ENCODE results near the gene CDCA4.

Gene CDCA4

DNA sequence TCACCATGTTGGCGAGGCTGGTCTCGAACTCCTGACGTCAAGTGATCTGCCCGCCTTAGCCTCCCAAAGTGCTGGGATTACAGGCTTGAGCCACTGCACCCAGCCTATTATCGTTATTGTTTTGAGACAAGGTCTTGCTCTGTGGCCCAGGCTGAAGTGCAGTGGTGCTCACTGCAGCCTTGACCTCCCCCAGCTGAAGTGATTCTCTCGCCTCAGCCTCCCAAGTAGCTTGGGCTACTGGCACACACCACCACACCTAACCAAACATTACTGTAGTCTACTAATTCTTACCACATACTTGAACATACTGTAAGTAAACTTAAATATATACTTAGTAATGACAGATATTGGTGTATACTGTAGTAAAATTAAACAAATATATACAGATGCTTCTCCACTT lies 4.5 kb upstream of the CDCA4 start:
- Histone ChIP-seq H3K4me2 (ENCODE audit: low read length) (no peak overlapping the region), H3K27ac (no peak overlapping the region), H3K4me3 (ENCODE audit: low read depth, low read length) (no peak overlapping the region), H3K79me2 (no peaks in the 10 kb centered on the region), H3K9me3 (ENCODE audit: control insufficient read depth, low read length) (no peaks in the 10 kb centered on the region), H2AFZ (no peak overlapping the region), H3K36me3 (ENCODE audit: control insufficient read depth, insufficient read depth, low read length) (no peaks in the 10 kb centered on the region), H3K4me1 (no peaks in the 10 kb centered on the region), H3K27me3 (ENCODE audit: control insufficient read depth, insufficient read depth, low read length) (no peaks in the 10 kb centered on the region), H3K9ac (no peak overlapping the region)
- no peak for TF ChIP-seq CTCF (IDR thresholded peaks at IDR 0.05)

GRCh38 chr14:105023791-105024480 lies 3.1 kb upstream of the CDCA4 start:
- TF ChIP-seq CTCF (IDR thresholded peaks at IDR 0.05): no peak
- H3K79me2 ChIP-seq: peaks cover 12% of the 10 kb centered on the region
- no peak overlapping the region for H3K4me2 ChIP-seq (ENCODE audit: low read length)
- H3K9ac ChIP-seq: no peak overlapping the region
- no peaks in the 10 kb centered on the region for H3K9me3 ChIP-seq (ENCODE audit: control insufficient read depth, low read length)
- H3K4me1 ChIP-seq: no peaks in the 10 kb centered on the region
- H3K27ac ChIP-seq: no peak overlapping the region
- H2AFZ ChIP-seq: no peak overlapping the region
- no peak overlapping the region for H3K4me3 ChIP-seq (ENCODE audit: low read depth, low read length)
- H3K36me3 ChIP-seq (ENCODE audit: control insufficient read depth, insufficient read depth, low read length): no peaks in the 10 kb centered on the region
- H3K27me3 ChIP-seq (ENCODE audit: control insufficient read depth, insufficient read depth, low read length): no peaks in the 10 kb centered on the region

DNA sequence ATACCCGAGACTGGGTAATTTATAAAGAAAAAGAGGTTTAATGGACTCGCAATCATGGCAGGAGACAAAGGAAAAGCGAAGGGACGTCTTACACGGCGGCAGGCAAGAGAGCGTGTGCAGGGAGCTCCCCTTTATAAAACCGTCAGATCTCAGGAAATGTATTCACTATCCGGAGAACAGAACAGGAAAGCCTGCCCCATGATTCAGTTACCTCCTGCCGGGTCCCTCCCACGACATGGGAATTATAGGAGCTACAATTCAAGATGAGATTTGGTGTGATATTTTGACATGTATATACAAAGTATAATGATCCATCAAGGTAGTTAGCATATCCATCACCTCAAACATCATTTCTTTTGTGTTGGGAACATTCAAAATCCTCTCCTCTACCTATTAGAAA lies 2.3 kb upstream of the CDCA4 start:
- no peaks in the 10 kb centered on the region for H3K27me3 ChIP-seq (ENCODE audit: control insufficient read depth, insufficient read depth, low read length)
- no peaks in the 10 kb centered on the region for H3K36me3 ChIP-seq (ENCODE audit: control insufficient read depth, insufficient read depth, low read length)
- TF ChIP-seq CTCF (IDR thresholded peaks at IDR 0.05): no peak
- H3K9ac ChIP-seq: no peak overlapping the region
- peaks cover 14% of the 10 kb centered on the region for H3K79me2 ChIP-seq
- no peak overlapping the region for H2AFZ ChIP-seq
- no peak overlapping the region for H3K27ac ChIP-seq
- H3K4me2 ChIP-seq (ENCODE audit: low read length): no peak overlapping the region
- no peaks in the 10 kb centered on the region for H3K4me1 ChIP-seq
- no peaks in the 10 kb centered on the region for H3K9me3 ChIP-seq (ENCODE audit: control insufficient read depth, low read length)
- H3K4me3 ChIP-seq (ENCODE audit: low read depth, low read length): no peak overlapping the region

DNA sequence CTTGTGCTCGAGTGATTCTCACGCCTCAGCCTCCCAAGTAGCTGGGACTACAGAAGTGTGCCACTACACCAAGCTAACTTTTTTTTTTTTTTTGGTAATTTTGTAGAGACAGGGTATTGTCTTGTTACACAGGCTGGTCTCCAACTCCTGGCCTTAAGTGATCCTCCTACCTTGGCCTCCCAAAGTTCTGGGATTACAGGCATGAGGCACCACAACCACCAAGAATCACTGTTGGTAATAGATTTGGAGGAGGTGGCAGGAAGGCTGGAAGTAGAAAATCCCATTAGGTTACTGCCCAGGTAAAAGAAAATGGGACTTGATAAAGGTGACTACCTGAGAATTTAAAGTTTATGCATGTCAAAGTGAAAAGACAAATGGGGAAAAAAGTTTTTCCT lies 1.4 kb upstream of the CDCA4 start:
- H3K4me3 ChIP-seq (ENCODE audit: low read depth, low read length): no peak overlapping the region
- H3K9me3 ChIP-seq (ENCODE audit: control insufficient read depth, low read length): no peaks in the 10 kb centered on the region
- H3K4me2 ChIP-seq (ENCODE audit: low read length): peak overlapping the region; percentile 100
- TF ChIP-seq CTCF (IDR thresholded peaks at IDR 0.05): no peak
- no peak overlapping the region for H3K27ac ChIP-seq
- no peaks in the 10 kb centered on the region for H3K27me3 ChIP-seq (ENCODE audit: control insufficient read depth, insufficient read depth, low read length)
- H2AFZ ChIP-seq: no peak overlapping the region
- no peaks in the 10 kb centered on the region for H3K4me1 ChIP-seq
- no peak overlapping the region for H3K9ac ChIP-seq
- peaks cover 14% of the 10 kb centered on the region for H3K79me2 ChIP-seq
- H3K36me3 ChIP-seq (ENCODE audit: control insufficient read depth, insufficient read depth, low read length): no peaks in the 10 kb centered on the region

DNA sequence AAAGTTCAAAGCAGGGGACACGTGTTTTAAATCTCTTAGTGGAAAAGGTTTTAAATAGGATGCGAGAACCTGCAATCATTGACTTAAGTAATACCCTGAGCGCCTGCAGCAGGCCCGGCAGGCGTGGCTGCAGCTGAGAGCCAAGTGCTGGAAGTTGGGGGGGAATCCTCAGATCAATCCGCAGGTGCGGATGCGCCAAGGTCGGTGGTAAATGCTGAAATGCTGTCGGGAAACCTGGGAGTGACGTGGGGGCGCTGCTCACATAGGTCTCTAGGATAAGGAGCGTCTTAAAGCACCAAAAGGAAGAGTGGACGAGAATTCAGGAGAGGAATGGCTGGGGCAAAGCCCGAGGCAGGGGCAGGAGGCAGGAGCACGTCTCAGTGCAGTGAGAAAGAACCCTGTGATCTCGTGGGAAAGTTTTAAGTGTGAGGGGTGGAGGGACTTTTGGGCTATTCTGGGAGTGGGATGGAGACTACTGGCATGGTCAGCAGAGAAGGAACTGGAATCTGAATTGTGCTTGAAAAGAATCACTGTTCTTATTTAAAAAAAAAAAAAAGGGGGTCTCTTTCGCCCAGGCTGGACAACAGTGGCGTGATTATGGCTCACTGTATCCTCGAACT lies 883 bp upstream of the CDCA4 start:
- Histone ChIP-seq H3K27ac (peak overlapping the region; percentile 33), H3K4me1 (no peaks in the 10 kb centered on the region), H2AFZ (peak overlapping the region; percentile 77), H3K36me3 (ENCODE audit: control insufficient read depth, insufficient read depth, low read length) (no peaks in the 10 kb centered on the region), H3K4me2 (ENCODE audit: low read length) (peak overlapping the region; percentile 100), H3K9me3 (ENCODE audit: control insufficient read depth, low read length) (no peaks in the 10 kb centered on the region), H3K4me3 (ENCODE audit: low read depth, low read length) (peak overlapping the region; percentile 86), H3K9ac (no peak overlapping the region), H3K27me3 (ENCODE audit: control insufficient read depth, insufficient read depth, low read length) (no peaks in the 10 kb centered on the region), H3K79me2 (peaks cover 16% of the 10 kb centered on the region)
- TF ChIP-seq CTCF (IDR thresholded peaks at IDR 0.05): no peak

Data from parathyroid adenoma (tissue), 2 donors.